ENCODE measurements around the gene CNIH3. TPM values are rescaled to one million over a fixed set of nuclear protein-coding genes. Genes with fewer than 3 reads are reported as not detected.

CNIH3 gene
- total RNA-seq, 4 donors from 2014 or later, result 0.68 to 1.1 TPM; not detected in 2

GRCh38 chr1:224616756-224617409 lies 766 bp downstream of the CNIH3 start:
- Histone ChIP-seq H3K9me3 (no peaks in the 10 kb centered on the region), H3K27me3 (peaks cover 67% of the 10 kb centered on the region), H3K4me3 (peak overlapping the region in 3 of 4 donors; percentile 20 to 46 (median 37)), H3K36me3 (no peaks in the 10 kb centered on the region), H3K4me1 (peaks cover 0 to 20% (median 14%) of the 10 kb centered on the region in 4 donors), H3K27ac (no peak overlapping the region)
- no peak for TF ChIP-seq CTCF (IDR thresholded peaks at IDR 0.05)
- no peak for TF ChIP-seq POLR2AphosphoS5 (IDR thresholded peaks at IDR 0.05)
- 23% methylated on average over 52 of the region's 52 CpGs; no CpG with 5 or more reads in 1 of the 2 donors for WGBS, 2 donors (ENCODE audit: low coverage in 1 of 2)
- DNase-seq, result no peak
- intact Hi-C loops (cut with DNase I; ENCODE audit: low total_unique reads), result no loop called here
- in situ Hi-C loops (cut with MboI; ENCODE audit: low pct_ligation_motif_present in 1 of 4, low pct_unique_long_range_greater_than_20kb in 1 of 4, low sequenced_read_pairs in 3 of 4), result no loop called here

- H3K36me3 ChIP-seq, result no peaks in the 10 kb centered on the region
- peaks cover 67% of the 10 kb centered on the region for H3K27me3 ChIP-seq
- peak overlapping the region in 1 of 4 donors; percentile 46 for H3K4me3 ChIP-seq
- WGBS, 2 donors (ENCODE audit: low coverage in 1 of 2), result 6 to 19% methylated on average over 17 to 55 of the region's 55 CpGs
- TF ChIP-seq EP300 (IDR thresholded peaks at IDR 0.05; ENCODE audit: low read depth) (no peak), POLR2AphosphoS5 (IDR thresholded peaks at IDR 0.05) (no peak), CTCF (IDR thresholded peaks at IDR 0.05) (no peak), POLR2A (IDR thresholded peaks at IDR 0.05) (no peak)
- no peak overlapping the region for H3K27ac ChIP-seq
- H3K4me1 ChIP-seq, result peaks cover 0 to 22% (median 14%) of the 10 kb centered on the region in 4 donors
- DNase-seq, result no peak
- intact Hi-C loops (cut with DNase I; ENCODE audit: low total_unique reads) (no loop called here), in situ Hi-C loops (cut with MboI; ENCODE audit: low pct_ligation_motif_present in 1 of 4, low pct_unique_long_range_greater_than_20kb in 1 of 4, low sequenced_read_pairs in 3 of 4) (no loop called here)
- H3K9me3 ChIP-seq, result no peaks in the 10 kb centered on the region
Measured at GRCh38 chr1:224617410-224618355, 1.6 kb downstream of the CNIH3 start.

GRCh38 chr1:224619209-224619608 lies 3.1 kb downstream of the CNIH3 start:
- Histone ChIP-seq H3K27me3 (peaks cover 66% of the 10 kb centered on the region), H3K36me3 (no peaks in the 10 kb centered on the region), H3K4me1 (peaks cover 0 to 22% (median 14%) of the 10 kb centered on the region in 4 donors), H3K4me3 (no peak overlapping the region), H3K9me3 (no peaks in the 10 kb centered on the region), H3K27ac (no peak overlapping the region)
- DNase-seq, result no peak
- WGBS, 2 donors (ENCODE audit: low coverage in 1 of 2), result 74 to 82% methylated on average over 4 of the region's 4 CpGs
- in situ Hi-C loops (cut with MboI; ENCODE audit: low pct_ligation_motif_present in 1 of 4, low pct_unique_long_range_greater_than_20kb in 1 of 4, low sequenced_read_pairs in 3 of 4), result no loop called here
- no peak for TF ChIP-seq EP300 (IDR thresholded peaks at IDR 0.05; ENCODE audit: low read depth)
- no peak for TF ChIP-seq CTCF (IDR thresholded peaks at IDR 0.05)
- no peak for TF ChIP-seq POLR2A (IDR thresholded peaks at IDR 0.05)
- TF ChIP-seq POLR2AphosphoS5 (IDR thresholded peaks at IDR 0.05), result no peak
- intact Hi-C loops (cut with DNase I; ENCODE audit: low total_unique reads), result no loop called here

GRCh38 chr1:224620105-224620504 lies 4.0 kb downstream of the CNIH3 start:
- intact Hi-C loops (cut with DNase I; ENCODE audit: low total_unique reads) (no loop called here), in situ Hi-C loops (cut with MboI; ENCODE audit: low pct_ligation_motif_present in 1 of 4, low pct_unique_long_range_greater_than_20kb in 1 of 4, low sequenced_read_pairs in 3 of 4) (no loop called here)
- Histone ChIP-seq H3K4me3 (no peak overlapping the region), H3K36me3 (no peaks in the 10 kb centered on the region), H3K27ac (no peak overlapping the region), H3K4me1 (peaks cover 0 to 22% (median 14%) of the 10 kb centered on the region in 4 donors), H3K9me3 (no peaks in the 10 kb centered on the region), H3K27me3 (peaks cover 57% of the 10 kb centered on the region)
- DNase-seq, result no peak
- WGBS, 2 donors (ENCODE audit: low coverage in 1 of 2), result 91 to 100% methylated on average over 2 of the region's 2 CpGs
- TF ChIP-seq EP300 (IDR thresholded peaks at IDR 0.05; ENCODE audit: low read depth), result no peak
- no peak for TF ChIP-seq POLR2A (IDR thresholded peaks at IDR 0.05)
- TF ChIP-seq POLR2AphosphoS5 (IDR thresholded peaks at IDR 0.05), result no peak
- no peak for TF ChIP-seq CTCF (IDR thresholded peaks at IDR 0.05)
